ENCODE measurements around the gene RAMACL. TPM values are rescaled to one million over a fixed set of nuclear protein-coding genes. Genes with fewer than 3 reads are reported as not detected.
A peak's percentile ranks its signal among the peaks of the same experiment; 100 is the strongest.

RAMACL gene
- total RNA-seq, 6 experiments from 2014 or later, result 2.0 to 3.6 (median 2.8) TPM

DNA sequence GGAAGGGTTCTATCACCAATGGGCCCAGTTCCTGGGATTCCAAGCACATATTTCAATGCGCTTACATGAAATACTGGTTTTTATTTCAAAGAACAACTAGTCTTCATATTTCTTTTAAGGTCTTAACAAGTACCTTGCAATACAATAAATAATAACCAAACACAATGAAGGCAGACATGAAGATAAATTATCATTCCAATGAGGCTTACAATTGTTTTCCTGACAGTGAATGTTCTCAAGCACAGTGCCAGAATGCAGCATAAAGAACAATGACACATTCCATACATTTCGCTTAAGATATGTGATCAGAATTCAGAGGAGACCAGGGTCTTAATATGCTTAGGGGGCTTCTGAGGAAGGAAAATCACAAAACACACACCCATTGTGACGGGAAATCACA is 26.3 kb downstream of the RAMACL start:
- Mint-ChIP-seq H3K4me3 (no peak overlapping the region), H3K27me3 (ENCODE audit: insufficient read depth) (no peaks in the 10 kb centered on the region), H3K27ac (no peak overlapping the region), H3K4me1 (ENCODE audit: low read depth) (peaks cover 24% of the 10 kb centered on the region), H3K36me3 (ENCODE audit: low read depth) (peaks cover 3% of the 10 kb centered on the region), H3K9me3 (no peaks in the 10 kb centered on the region)
- TF ChIP-seq, protein P1, sequence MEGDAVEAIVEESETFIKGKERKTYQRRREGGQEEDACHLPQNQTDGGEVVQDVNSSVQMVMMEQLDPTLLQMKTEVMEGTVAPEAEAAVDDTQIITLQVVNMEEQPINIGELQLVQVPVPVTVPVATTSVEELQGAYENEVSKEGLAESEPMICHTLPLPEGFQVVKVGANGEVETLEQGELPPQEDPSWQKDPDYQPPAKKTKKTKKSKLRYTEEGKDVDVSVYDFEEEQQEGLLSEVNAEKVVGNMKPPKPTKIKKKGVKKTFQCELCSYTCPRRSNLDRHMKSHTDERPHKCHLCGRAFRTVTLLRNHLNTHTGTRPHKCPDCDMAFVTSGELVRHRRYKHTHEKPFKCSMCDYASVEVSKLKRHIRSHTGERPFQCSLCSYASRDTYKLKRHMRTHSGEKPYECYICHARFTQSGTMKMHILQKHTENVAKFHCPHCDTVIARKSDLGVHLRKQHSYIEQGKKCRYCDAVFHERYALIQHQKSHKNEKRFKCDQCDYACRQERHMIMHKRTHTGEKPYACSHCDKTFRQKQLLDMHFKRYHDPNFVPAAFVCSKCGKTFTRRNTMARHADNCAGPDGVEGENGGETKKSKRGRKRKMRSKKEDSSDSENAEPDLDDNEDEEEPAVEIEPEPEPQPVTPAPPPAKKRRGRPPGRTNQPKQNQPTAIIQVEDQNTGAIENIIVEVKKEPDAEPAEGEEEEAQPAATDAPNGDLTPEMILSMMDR (IDR thresholded peaks at IDR 0.05), result no peak
- no peak for DNase-seq

DNA sequence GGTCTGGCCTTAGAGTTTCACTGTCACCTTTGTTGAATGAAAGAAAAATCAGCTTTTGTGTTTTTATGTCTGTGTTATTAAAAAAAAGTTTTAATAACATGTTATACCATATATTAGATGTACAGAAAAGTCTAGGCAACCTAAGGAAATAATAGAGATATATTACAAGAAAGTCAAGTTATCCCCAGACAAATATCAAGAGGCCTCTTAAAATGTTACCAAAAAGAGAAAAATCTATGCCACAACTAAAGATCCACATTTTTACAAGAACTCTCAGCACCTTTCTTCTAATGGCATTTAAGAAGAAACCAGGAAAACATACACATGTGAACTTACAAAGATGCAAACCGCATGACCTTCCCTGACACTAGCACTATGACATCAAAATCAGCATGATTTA is 26.8 kb downstream of the RAMACL start:
- DNase-seq, result no peak
- no peak overlapping the region for H3K27ac Mint-ChIP-seq
- H3K27me3 Mint-ChIP-seq (ENCODE audit: insufficient read depth), result no peaks in the 10 kb centered on the region
- H3K36me3 Mint-ChIP-seq (ENCODE audit: low read depth), result peaks cover 3% of the 10 kb centered on the region
- TF ChIP-seq, protein P1 (IDR thresholded peaks at IDR 0.05), result no peak
- peaks cover 24% of the 10 kb centered on the region for H3K4me1 Mint-ChIP-seq (ENCODE audit: low read depth)
- H3K9me3 Mint-ChIP-seq, result no peaks in the 10 kb centered on the region
- H3K4me3 Mint-ChIP-seq, result no peak overlapping the region

DNA sequence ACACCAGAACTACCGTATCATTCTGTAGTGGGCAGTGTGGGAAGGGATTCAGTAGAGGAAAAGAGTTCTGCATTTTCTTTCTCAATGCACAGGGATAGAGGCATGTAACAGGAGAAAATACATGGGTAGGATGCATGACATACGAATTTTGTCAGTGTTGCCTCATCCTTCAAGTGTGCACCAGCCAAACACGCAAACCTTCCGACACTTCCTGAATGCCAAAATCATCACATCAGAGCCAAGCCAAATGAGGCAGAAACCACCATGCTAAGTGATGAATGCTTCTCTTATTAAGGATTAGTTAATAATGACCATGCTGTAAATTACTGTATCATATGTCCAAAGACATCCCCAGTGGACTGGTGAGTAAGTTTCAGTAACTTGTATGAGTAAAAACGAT is 27.3 kb downstream of the RAMACL start:
- no peaks in the 10 kb centered on the region for H3K9me3 Mint-ChIP-seq
- no peak for DNase-seq
- H3K4me1 Mint-ChIP-seq (ENCODE audit: low read depth), result peaks cover 28% of the 10 kb centered on the region
- H3K27ac Mint-ChIP-seq, result no peak overlapping the region
- TF ChIP-seq, protein P1 (IDR thresholded peaks at IDR 0.05), result no peak
- H3K36me3 Mint-ChIP-seq (ENCODE audit: low read depth), result peaks cover 3% of the 10 kb centered on the region; the same call in 1 of the 2 replicates
- H3K4me3 Mint-ChIP-seq, result no peak overlapping the region
- H3K27me3 Mint-ChIP-seq (ENCODE audit: insufficient read depth), result no peaks in the 10 kb centered on the region

DNA sequence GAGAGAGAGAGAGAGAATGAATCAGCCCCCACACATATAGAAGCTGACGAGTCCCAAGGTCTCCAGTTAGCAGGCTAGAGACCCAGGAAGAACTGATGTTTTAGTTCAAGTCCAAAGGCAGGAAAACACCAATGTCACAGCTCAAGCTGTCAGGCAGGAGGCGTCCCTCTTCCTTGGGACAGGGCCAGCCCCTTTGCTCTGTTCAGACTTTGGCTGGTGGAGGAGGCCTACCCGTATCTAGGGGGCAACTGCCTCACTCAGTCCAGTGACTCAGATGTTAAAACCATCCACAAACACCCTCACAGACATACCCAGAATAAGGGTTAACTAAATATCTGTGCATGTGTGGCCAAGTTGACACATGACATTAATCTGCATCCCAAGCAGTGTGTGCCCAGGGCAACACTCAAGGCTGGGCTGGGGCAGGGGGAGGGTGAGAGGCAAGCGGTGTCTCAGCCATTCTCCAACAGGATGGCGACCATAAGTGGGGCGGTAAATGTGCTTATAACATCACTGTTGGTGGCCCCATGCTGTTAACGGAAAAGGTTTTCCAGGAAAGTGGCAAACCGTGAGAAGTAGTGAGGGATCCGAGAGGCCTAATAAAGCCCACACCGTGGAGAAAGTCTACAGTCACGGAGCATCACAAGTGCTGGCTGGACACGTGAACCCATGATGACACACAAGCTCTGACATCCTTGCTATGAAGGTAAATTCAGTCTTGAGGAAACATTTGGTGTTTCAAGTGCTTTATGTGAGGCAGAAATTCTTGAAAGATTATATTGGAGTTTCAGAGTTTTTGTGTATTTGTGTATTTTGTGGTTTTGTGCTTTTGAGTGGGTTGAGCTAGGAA is 28.1 kb downstream of the RAMACL start:
- peaks cover 36% of the 10 kb centered on the region for H3K4me1 Mint-ChIP-seq (ENCODE audit: low read depth)

DNA sequence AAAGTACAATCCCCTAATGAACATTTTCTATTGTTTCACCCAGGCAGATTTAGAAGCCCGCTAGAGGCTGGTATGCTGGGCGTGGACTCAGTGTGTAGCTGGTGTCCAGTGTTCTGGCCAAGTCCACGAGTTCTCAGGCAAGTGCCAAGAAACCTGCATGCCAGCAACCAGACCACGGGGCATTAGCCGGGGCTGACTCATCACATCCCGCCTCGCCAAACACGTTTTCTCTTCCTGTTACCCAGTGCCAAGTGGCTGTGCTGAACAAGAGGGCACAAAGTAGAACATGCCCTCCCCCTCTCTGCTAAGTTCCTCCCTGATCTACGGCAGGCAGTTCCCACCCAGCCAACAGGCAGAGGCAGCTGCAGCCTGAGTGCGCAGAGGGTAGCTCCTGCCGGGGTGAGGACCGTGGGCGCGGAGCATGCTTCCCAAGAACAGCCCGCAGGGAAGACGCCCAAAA is 29.6 kb downstream of the RAMACL start:
- DNase-seq, result peak; percentile 68
- Mint-ChIP-seq H3K36me3 (ENCODE audit: low read depth) (peaks cover 3% of the 10 kb centered on the region; the same call in 1 of the 2 replicates), H3K4me3 (peak overlapping the region; percentile 11; the same call in 1 of the 2 replicates), H3K4me1 (ENCODE audit: low read depth) (peaks cover 40% of the 10 kb centered on the region), H3K9me3 (no peaks in the 10 kb centered on the region), H3K27ac (peak overlapping the region; percentile 49; the same call in 1 of the 2 replicates), H3K27me3 (ENCODE audit: insufficient read depth) (no peaks in the 10 kb centered on the region)
- TF ChIP-seq, protein P1 (IDR thresholded peaks at IDR 0.05), result no peak

More for the DNA sequence above, 28.1 kb downstream of the RAMACL start:
- Mint-ChIP-seq H3K36me3 (ENCODE audit: low read depth) (peaks cover 3% of the 10 kb centered on the region; the same call in 1 of the 2 replicates), H3K9me3 (no peaks in the 10 kb centered on the region), H3K27ac (no peak overlapping the region), H3K27me3 (ENCODE audit: insufficient read depth) (no peaks in the 10 kb centered on the region), H3K4me3 (no peak overlapping the region)
- TF ChIP-seq, protein P1 (IDR thresholded peaks at IDR 0.05), result no peak
- no peak for DNase-seq

Measured in HFFc6 (cell line).